ACHN (cell line): Measurements from ENCODE around the gene SPTBN2.
A peak's percentile ranks its signal among the peaks of the same experiment; 100 is the strongest.
"Not testable (repeated sequence)": the region's sequence is repeated elsewhere in the genome, so short reads cannot be mapped to it uniquely, and the experiment has no call there.

Experiments
- DNase-seq: peaks from one replicate; pipeline ENCODE4 v3.0.0-alpha.2; 2015
- in situ Hi-C: cut with HindIII; loops from 2 replicates; pipeline ENCODE4 v1.10.0; 2017; ENCODE audit warnings: low sequenced_read_pairs, low pct_ligation_motif_present, low pct_unique_long_range_greater_than_20kb

SPTBN2 gene

GRCh38 chr11:66727282-66728037, 1.6 kb downstream of the SPTBN2 start:
- in situ Hi-C loops, result no loop called here

GRCh38 chr11:66725647-66726046, 3.4 kb downstream of the SPTBN2 start:
- in situ Hi-C loops, result no loop called here
- DNase-seq, result no peak

More at GRCh38 chr11:66727282-66728037, 1.6 kb downstream of the SPTBN2 start:
- DNase-seq, result peak; percentile 12

GRCh38 chr11:66725114-66725513, 3.9 kb downstream of the SPTBN2 start:
- no peak for DNase-seq
- in situ Hi-C loops, result no loop called here

- DNase-seq, in situ Hi-C loops: not testable (repeated sequence)
Measured at GRCh38 chr11:66724167-66724566, 4.8 kb downstream of the SPTBN2 start.

GRCh38 chr11:66723693-66724092, 5.3 kb downstream of the SPTBN2 start:
- in situ Hi-C loops, result no loop called here
- no peak for DNase-seq

GRCh38 chr11:66722745-66723651, 6.0 kb downstream of the SPTBN2 start:
- no peak for DNase-seq
- in situ Hi-C loops, result no loop called here

GRCh38 chr11:66721939-66722338, 7.1 kb downstream of the SPTBN2 start:
- in situ Hi-C loops, result no loop called here
- no peak for DNase-seq

- in situ Hi-C loops, result no loop called here
- no peak for DNase-seq
Measured at GRCh38 chr11:66720899-66721470, 8.0 kb downstream of the SPTBN2 start.

- in situ Hi-C loops, result no loop called here
- DNase-seq, result no peak
Measured at GRCh38 chr11:66720223-66720898, 8.7 kb downstream of the SPTBN2 start.

GRCh38 chr11:66719111-66719872, 9.7 kb downstream of the SPTBN2 start:
- no peak for DNase-seq
- in situ Hi-C loops, result no loop called here

GRCh38 chr11:66718320-66718971, 10.6 kb downstream of the SPTBN2 start:
- in situ Hi-C loops, result no loop called here
- DNase-seq, result no peak

- in situ Hi-C loops, result no loop called here
- no peak for DNase-seq
Measured at GRCh38 chr11:66717925-66718319, 11.1 kb downstream of the SPTBN2 start.

- in situ Hi-C loops, result no loop called here
- no peak for DNase-seq
Measured at GRCh38 chr11:66716996-66717395, 12.0 kb downstream of the SPTBN2 start.

- in situ Hi-C loops, result no loop called here
- no peak for DNase-seq
Measured at GRCh38 chr11:66715346-66716085, 13.5 kb downstream of the SPTBN2 start.

- no peak for DNase-seq
- in situ Hi-C loops, result no loop called here
Measured at GRCh38 chr11:66713746-66714480, 15.1 kb downstream of the SPTBN2 start.

- in situ Hi-C loops, result no loop called here
- DNase-seq, result no peak
Measured at GRCh38 chr11:66710384-66710930, 18.6 kb downstream of the SPTBN2 start.
